DOHH2 (cell line): Measurements from ENCODE around the gene PILRA.
A peak's percentile ranks its signal among the peaks of the same experiment; 100 is the strongest.
"Not testable (repeated sequence)": the region's sequence is repeated elsewhere in the genome, so short reads cannot be mapped to it uniquely, and the experiment has no call there.

ENCODE experiments used
- H3F3A ChIP-seq: fragments of 200-600 bp; sonication (generic), shearing (Covaris generic); 2 replicates; pipeline ENCODE4 v1.6.0; 2016; ENCODE audit warnings: antibody characterized with exemption, mild to moderate bottlenecking; ENCODE audit not compliant: control insufficient read depth, insufficient read depth
- H3K27ac ChIP-seq: fragments of 200-600 bp; sonication (generic); 2 replicates; pipeline ENCODE4 v1.5.1; 2014; ENCODE audit warnings: low read depth, mild to moderate bottlenecking, low read length, moderate library complexity
- H3K27me3 ChIP-seq: fragments of 200-600 bp; sonication (generic); 2 replicates; pipeline ENCODE4 v1.6.1; 2014; ENCODE audit warnings: mild to moderate bottlenecking, low read length, mixed read lengths; ENCODE audit not compliant: control insufficient read depth
- H3K36me3 ChIP-seq: fragments of 200-600 bp; sonication (generic); 2 replicates; pipeline ENCODE4 v1.6.1; 2014; ENCODE audit warnings: mild to moderate bottlenecking, low read length, moderate library complexity, mixed read lengths; ENCODE audit not compliant: control insufficient read depth
- H3K4me1 ChIP-seq: fragments of 200-600 bp; sonication (generic); 2 replicates; pipeline ENCODE4 v1.6.1; 2014; ENCODE audit warnings: mild to moderate bottlenecking, low read length, mixed read lengths; ENCODE audit not compliant: control insufficient read depth
- H3K4me2 ChIP-seq: fragments of 200-600 bp; sonication (generic); 2 replicates; pipeline ENCODE4 v1.6.0; 2014; ENCODE audit warnings: mild to moderate bottlenecking, low read length, moderate library complexity
- H3K4me3 ChIP-seq: fragments of 200-600 bp; sonication (generic); 2 replicates; pipeline ENCODE4 v1.5.1; 2014; ENCODE audit warnings: mild to moderate bottlenecking, low read length, mixed read lengths
- H3K79me2 ChIP-seq: fragments of 200-600 bp; sonication (generic); 2 replicates; pipeline ENCODE4 v1.6.1; 2014; ENCODE audit warnings: mild to moderate bottlenecking, low read length, mixed read lengths; ENCODE audit not compliant: control insufficient read depth
- H3K9me2 ChIP-seq: fragments of 200-600 bp; sonication (generic); replicated peaks from 2 replicates; pipeline ENCODE4 v1.6.1; 2014; ENCODE audit warnings: mild to moderate bottlenecking, low read length, mixed read lengths; ENCODE audit not compliant: control insufficient read depth
- H3K9me3 ChIP-seq: fragments of 200-600 bp; sonication (generic); 2 replicates; pipeline ENCODE4 v1.6.1; 2014; ENCODE audit warnings: antibody characterized with exemption, low read length, mixed read lengths; ENCODE audit not compliant: control insufficient read depth, insufficient read depth
- H4K20me1 ChIP-seq: fragments of 200-600 bp; sonication (generic); 2 replicates; pipeline ENCODE4 v1.6.0; 2014; ENCODE audit warnings: low read depth, mild to moderate bottlenecking, antibody characterized with exemption, low read length, moderate library complexity; ENCODE audit not compliant: control insufficient read depth, insufficient read depth
- CTCF ChIP-seq: fragments of 200-600 bp; sonication (generic); IDR thresholded peaks from one replicate; pipeline ENCODE4 v1.5.1; 2014; ENCODE audit warnings: antibody characterized with exemption, mild to moderate bottlenecking, low read depth, low read length; ENCODE audit not compliant: poor library complexity, severe bottlenecking
- EZH2phosphoT487 ChIP-seq: fragments of 200-600 bp; sonication (generic); IDR thresholded peaks from 2 replicates; pipeline ENCODE4 v1.6.1; 2017; ENCODE audit warnings: borderline replicate concordance, mild to moderate bottlenecking, antibody characterized with exemption, low read length, moderate library complexity, mixed read lengths

The PILRA gene

GRCh38 chr7:100435401-100436304, 62.4 kb downstream of the PILRA start:
- peaks cover 55% of the 10 kb centered on the region for H3K36me3 ChIP-seq
- H3K4me1 ChIP-seq = peaks cover 56% of the 10 kb centered on the region
- peaks cover 9% of the 10 kb centered on the region; the same call in 1 of the 2 replicates for H4K20me1 ChIP-seq
- no peaks in the 10 kb centered on the region for H3K27me3 ChIP-seq
- H3K79me2 ChIP-seq = peaks cover 59% of the 10 kb centered on the region
- peak overlapping the region; percentile 83 for H3K4me2 ChIP-seq
- peaks cover 52% of the 10 kb centered on the region for H3F3A ChIP-seq
- peak; percentile 11 for TF ChIP-seq CTCF
- no peak for TF ChIP-seq EZH2phosphoT487
- peak overlapping the region; percentile 77 for H3K4me3 ChIP-seq
- H3K27ac ChIP-seq = peak overlapping the region; percentile 80
- no peaks in the 10 kb centered on the region for H3K9me3 ChIP-seq
- H3K9me2 ChIP-seq = no peaks in the 10 kb centered on the region

GRCh38 chr7:100437150-100438100, 64.1 kb downstream of the PILRA start:
- Histone ChIP-seq H3K4me1 (peaks cover 38% of the 10 kb centered on the region), H3K9me2 (no peaks in the 10 kb centered on the region), H3K27ac (peak overlapping the region; percentile 80; the same call in 1 of the 2 replicates), H3K4me3 (peak overlapping the region; percentile 77), H4K20me1 (no peaks in the 10 kb centered on the region), H3K4me2 (peak overlapping the region; percentile 83), H3K36me3 (peaks cover 37% of the 10 kb centered on the region), H3K27me3 (no peaks in the 10 kb centered on the region), H3K9me3 (no peaks in the 10 kb centered on the region), H3F3A (peaks cover 34% of the 10 kb centered on the region), H3K79me2 (peaks cover 41% of the 10 kb centered on the region)
- TF ChIP-seq CTCF = no peak
- TF ChIP-seq EZH2phosphoT487 = no peak

GRCh38 chr7:100438172-100438571, 64.9 kb downstream of the PILRA start:
- Histone ChIP-seq H3K9me2 (no peaks in the 10 kb centered on the region), H3K4me2 (no peak overlapping the region), H4K20me1 (no peaks in the 10 kb centered on the region), H3K79me2 (peaks cover 34% of the 10 kb centered on the region), H3F3A (peaks cover 30% of the 10 kb centered on the region), H3K4me3 (no peak overlapping the region), H3K27me3 (no peaks in the 10 kb centered on the region), H3K36me3 (peaks cover 30% of the 10 kb centered on the region), H3K9me3 (no peaks in the 10 kb centered on the region), H3K4me1 (peaks cover 31% of the 10 kb centered on the region), H3K27ac (no peak overlapping the region)
- no peak for TF ChIP-seq CTCF
- no peak for TF ChIP-seq EZH2phosphoT487

- Histone ChIP-seq H3K4me1 (peaks cover 25% of the 10 kb centered on the region), H3F3A (peaks cover 25% of the 10 kb centered on the region), H3K79me2 (peaks cover 28% of the 10 kb centered on the region), H3K36me3 (peaks cover 24% of the 10 kb centered on the region)
- H3K9me3 ChIP-seq, H3K4me3 ChIP-seq, H3K27ac ChIP-seq, H4K20me1 ChIP-seq, H3K27me3 ChIP-seq, H3K4me2 ChIP-seq, H3K9me2 ChIP-seq: not testable (repeated sequence)
Measured at GRCh38 chr7:100438731-100439130, 65.4 kb downstream of the PILRA start.

GRCh38 chr7:100439244-100439643, 66.0 kb downstream of the PILRA start:
- not testable (repeated sequence) for H3K4me3 ChIP-seq, H3K9me3 ChIP-seq, H4K20me1 ChIP-seq, H3K9me2 ChIP-seq, H3K27ac ChIP-seq, H3K4me2 ChIP-seq, H3K27me3 ChIP-seq
- Histone ChIP-seq H3K4me1 (peaks cover 21% of the 10 kb centered on the region), H3F3A (peaks cover 23% of the 10 kb centered on the region), H3K36me3 (peaks cover 19% of the 10 kb centered on the region), H3K79me2 (peaks cover 23% of the 10 kb centered on the region)
